Stimulated activated CD4-positive, alpha-beta T cell treated with anti-CD3 and anti-CD28 coated beads, TNF-alpha, amount 100 ng/mL, for 4 hours (primary cell): Measurements from ENCODE around the gene RABAC1.
"Not testable (repeated sequence)": the region's sequence is repeated elsewhere in the genome, so short reads cannot be mapped to it uniquely, and the experiment has no call there.

ENCODE experiments used
- DNase-seq, 3 experiments: peaks; one replicate each; pipeline ENCODE4 v3.0.0-alpha.2; 2020; ENCODE audit warnings: low read depth in 3 of 3

The RABAC1 gene, protein sequence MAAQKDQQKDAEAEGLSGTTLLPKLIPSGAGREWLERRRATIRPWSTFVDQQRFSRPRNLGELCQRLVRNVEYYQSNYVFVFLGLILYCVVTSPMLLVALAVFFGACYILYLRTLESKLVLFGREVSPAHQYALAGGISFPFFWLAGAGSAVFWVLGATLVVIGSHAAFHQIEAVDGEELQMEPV

GRCh38 chr19:41959056-41960053 lies at the start of gene RABAC1:
TSS of gene RABAC1 (minus strand) at chr19:41959321. CDS start at chr19:41959292, 29 bp downstream.
- DNase-seq, result peak; percentile 73 to 86 (median 76)

GRCh38 chr19:42006569-42006968 lies 47.4 kb upstream of the RABAC1 start:
- DNase-seq, result no peak

DNA sequence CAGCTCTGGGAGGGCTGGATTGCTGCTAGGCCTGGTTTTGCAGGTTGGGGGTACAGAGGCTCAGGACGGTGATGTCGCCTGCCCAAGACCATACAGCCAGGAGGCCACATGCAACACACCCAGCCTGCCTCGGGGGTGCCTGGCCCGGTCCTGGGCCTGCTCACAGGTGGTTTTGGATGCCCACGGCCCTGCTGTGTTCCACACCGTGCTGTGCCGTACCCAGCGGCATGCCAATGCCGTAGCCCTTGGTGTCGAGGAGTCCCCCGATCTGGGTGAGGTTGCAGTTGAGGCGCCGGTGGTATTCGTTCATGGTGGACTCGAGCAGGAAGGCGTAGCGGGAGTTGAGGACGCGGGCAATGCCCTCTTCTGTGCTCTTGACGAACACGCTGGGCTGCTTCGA lies 46.4 kb upstream of the RABAC1 start:
- DNase-seq, result no peak

GRCh38 chr19:42003506-42004294 lies 44.6 kb upstream of the RABAC1 start:
- no peak for DNase-seq

DNA sequence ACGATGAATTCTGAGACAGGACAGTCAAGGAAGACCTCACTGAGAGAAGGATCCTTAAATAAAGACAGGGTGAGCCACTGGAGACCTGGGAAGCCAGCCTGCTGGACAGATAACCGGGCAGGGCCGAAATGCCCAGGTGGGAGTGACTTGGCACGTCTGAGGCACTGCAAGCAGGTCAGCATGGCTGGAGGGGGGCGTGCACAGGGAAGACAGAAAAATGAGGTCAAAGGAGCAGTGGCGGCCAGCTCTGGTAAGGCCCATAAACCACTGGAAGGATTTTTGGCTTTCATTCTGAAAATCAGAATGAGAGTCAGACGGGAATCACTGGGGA lies 40.7 kb upstream of the RABAC1 start:
- DNase-seq, result no peak

- no peak for DNase-seq
These were observed 40.2 kb upstream of the RABAC1 start for GRCh38 chr19:41999071-41999877.

GRCh38 chr19:41998246-41999020 lies 39.3 kb upstream of the RABAC1 start:
- DNase-seq, result peak in 1 of 3 experiments; percentile 21

DNA sequence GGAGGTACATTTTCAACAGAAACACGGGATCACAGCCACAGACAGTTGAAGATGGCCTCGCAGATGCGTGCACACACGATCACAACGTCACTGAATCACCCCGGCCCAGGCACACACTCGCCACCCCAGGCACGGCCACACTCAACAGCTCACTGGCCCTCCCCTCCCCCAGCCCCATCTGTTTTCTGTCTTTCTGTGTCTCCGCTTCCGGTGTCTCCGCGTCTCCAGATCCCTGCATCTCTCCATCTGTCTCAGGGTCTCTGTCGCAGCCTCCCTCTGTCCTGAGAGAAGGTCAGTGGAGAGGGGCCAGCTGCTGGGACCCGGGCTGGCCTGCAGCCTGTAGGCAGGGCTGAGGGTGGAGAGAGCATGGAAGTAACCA lies 38.7 kb upstream of the RABAC1 start:
- DNase-seq, result no peak

- no peak for DNase-seq
These were observed 38.2 kb upstream of the RABAC1 start for GRCh38 chr19:41997121-41997850.

DNA sequence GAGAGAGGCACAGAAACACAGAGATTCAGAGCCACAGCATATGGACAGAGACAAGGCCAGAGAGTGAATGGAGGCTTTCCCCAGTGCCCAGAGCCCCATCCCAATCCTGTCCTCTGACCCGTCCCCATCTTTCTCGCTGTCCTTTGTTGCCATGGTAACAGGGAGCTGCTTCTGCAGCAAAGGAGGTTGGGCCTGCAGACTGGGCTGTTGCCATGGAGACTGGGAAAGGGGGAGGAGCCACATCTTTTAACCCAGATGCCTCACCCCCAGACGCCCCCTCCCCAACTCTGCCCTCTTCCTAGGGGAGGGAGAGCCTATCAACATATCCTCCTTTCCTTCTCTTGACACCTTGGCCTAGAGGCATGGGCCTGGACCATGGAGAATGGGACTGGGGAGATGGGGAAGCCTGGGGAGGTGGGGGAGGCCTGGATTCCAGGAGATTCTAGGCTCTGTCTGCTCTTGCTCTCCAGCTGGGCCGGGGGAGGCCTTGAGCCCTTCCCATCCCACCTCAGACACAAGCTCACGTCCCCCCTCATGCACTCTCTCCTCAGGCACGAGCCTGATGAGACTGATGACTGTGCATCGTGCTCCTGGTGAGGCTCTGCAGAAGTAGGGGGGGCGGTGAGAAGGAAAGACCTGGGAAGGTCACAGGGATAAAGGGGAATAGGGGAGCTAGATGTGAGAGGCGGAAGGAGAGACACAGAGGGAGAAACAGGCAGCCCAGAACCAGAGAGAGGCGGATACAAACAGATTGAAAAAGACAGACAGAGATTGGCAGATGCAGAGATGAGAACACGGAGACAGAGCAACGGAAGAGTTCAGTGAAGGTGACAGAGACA lies 37.1 kb upstream of the RABAC1 start:
- no peak for DNase-seq

- no peak for DNase-seq
These were observed 36.2 kb upstream of the RABAC1 start for GRCh38 chr19:41994994-41995958.

GRCh38 chr19:41994521-41994971 lies 35.4 kb upstream of the RABAC1 start:
- peak in 1 of 3 experiments; percentile 22 for DNase-seq

DNA sequence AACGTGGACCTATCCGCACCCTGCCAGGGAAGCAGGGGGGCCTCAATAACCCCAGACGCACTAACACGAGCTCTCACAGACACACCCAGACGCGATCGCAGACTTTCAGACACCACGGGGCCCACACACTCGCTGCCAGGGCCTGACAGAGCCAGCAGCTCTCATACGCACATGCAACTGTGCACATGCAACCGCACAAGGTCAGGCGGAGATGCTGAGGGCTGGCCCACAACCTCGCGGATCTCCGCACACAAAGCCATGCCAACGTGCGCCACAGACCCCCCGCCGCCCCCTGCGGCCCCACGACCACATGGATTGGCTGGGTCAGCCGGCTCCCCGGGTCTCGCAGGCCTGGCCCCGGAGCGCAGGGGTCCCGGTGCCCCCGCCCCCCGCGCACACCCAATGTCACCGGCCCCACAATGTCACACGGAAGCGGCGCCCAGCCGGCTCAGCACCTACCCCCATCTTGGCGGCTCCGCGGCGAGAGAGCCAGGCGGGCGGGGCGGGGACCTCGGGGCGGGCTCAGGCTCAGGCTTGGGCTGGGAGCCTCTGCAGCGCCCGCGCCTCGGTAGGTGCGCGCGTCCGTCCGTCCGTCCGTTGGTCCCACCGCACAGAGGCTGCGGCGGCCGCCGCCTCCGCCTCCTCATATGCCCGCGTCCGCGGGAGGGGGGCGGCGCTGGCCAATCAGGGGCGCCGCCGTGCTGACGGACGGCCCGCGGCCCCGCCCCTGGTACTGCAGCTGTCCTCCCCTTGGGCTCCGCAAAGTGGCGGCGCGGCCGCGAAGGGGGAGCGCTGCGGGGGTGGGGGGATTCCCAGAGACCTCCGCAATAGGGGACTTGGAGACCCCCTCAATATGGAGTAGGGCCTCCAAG lies 34.7 kb upstream of the RABAC1 start, which contains the start of gene ATP1A3:
Gene ATP1A3, minus strand, starts transcription at position 619 of the 872 bp plus-strand sequence. Its CDS starts 154 bp downstream, at position 465.
- DNase-seq, result peak; percentile 19 to 40 (median 39)

DNA sequence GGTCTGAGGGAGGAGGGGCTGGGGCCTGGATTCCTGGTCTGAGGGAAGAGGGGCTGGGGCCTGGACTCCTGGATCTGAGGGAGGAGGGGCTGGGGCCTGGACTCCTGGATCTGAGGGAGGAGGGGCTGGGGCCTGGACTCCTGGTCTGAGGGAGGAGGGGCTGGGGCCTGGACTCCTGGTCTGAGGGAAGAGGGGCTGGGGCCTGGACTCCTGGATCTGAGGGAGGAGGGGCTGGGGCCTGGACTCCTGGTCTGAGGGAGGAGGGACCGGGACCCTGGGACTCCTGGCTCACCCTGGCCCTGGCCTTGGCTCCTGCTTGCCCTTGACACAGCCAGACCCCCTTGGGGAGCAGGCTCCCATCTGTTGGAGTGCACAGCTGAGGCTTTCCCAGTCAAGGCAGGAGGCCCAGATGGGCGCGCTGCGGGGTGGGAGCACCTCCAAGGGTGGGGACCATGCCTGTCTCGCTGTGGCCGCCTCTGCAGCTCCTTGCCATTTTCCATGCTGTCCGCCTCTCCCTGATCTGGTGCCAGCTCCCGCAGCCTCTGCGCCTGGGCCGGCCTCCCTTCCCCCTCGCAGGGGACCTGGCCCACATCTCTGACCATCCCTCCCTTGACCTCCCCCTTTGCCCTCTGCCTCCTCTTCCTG lies 32.9 kb upstream of the RABAC1 start:
- not testable (repeated sequence) for DNase-seq

- DNase-seq, result no peak
These were observed 31.9 kb upstream of the RABAC1 start for GRCh38 chr19:41991025-41991424.

DNA sequence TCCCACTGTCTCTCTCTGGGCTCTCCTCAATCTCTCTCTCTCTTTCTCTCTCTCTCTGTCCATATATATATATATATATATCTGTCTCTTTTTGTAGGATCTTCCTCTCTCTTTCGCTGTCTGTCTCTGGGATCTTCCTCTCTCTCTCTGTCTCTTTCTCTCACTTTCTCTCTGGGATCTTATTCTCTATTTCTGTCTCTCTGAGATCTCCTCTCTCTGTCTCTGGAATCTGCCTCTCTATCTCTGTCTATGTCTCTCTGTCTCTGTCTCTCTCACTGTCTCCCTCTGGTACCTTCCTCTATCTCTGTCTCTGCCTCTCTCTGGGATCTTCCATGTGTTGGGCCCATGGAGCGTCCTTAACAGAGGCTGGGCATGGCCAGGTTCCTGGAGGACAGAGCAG lies 31.5 kb upstream of the RABAC1 start:
- no peak for DNase-seq
